ENCODE results near the gene CFAP46. TPM values are rescaled to one million over a fixed set of nuclear protein-coding genes. Genes with fewer than 3 reads are reported as not detected.

CFAP46 gene
- total and polyA plus RNA-seq, 2 of the 8 experiments (the other 6 are each of a cell fraction or from before 2014, with no cell fraction given), result 2.6 to 4.8 TPM

DNA sequence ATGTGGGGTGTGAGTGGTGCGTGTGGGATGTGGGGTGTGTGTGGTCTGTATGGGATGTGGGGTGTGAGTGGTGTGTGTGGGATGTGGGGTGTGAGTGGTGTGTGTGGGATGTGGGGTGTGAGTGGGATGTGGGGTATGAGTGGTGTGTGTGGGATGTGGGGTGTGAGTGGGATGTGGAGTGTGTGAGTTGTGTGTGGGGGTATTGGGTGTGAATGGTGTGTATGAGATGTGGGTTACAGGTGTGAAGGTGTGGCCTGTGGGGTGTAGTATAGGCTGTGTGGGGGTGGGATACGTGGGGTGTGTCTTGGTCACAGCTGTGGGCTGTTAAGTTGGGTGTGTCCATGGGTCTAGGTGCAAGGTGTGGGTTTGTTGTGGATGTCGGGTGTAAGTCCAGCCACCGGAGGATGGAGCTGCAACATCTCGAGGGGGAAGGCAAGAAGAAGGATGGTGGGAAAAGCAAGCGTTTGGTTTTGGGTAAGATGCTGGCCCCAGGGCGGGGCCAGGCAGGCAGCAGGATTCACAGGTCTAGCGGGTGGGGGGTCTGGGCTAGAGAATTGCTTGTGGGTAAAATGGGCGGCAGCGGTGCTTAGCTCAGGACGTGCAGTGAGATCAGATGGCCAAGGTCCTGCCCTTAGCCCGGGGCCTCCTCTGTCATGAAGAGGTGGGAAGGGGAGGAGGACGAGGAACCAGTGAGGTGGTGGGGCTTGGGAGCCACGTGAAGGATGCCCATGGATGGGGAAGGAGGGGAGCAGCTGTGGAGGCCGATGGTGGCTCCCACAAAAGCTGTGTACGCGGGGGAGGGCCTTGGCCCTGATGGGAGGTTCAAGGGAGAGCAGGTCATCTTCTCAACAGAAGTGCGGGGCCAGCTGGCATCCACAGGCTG, 60.1 kb downstream of the CFAP46 start (continued):
- TF ChIP-seq SIN3A (conservative IDR thresholded peaks at IDR 0.05 in 1 of 2, IDR thresholded peaks at IDR 0.05 in 1 of 2; ENCODE audit: low read depth in 1 of 2, low read length in 2 of 2) (no peak), CHD2 (IDR thresholded peaks at IDR 0.05; ENCODE audit: low read length) (no peak), TAF1 (IDR thresholded peaks at IDR 0.05; ENCODE audit: low read depth, low read length) (no peak), ZNF274 (IDR thresholded peaks at IDR 0.05; ENCODE audit: borderline replicate concordance, extremely low read depth, low read length) (no peak), CHD1 (IDR thresholded peaks at IDR 0.05; ENCODE audit: low read depth, low read length) (no peak), RNF2 (IDR thresholded peaks at IDR 0.05; ENCODE audit: borderline replicate concordance, low read depth, low read length, missing control alignments, poor library complexity, severe bottlenecking) (no peak)
